22Rv1 (cell line): Measurements from ENCODE around the gene TSSC4.
A peak's percentile ranks its signal among the peaks of the same experiment; 100 is the strongest.

Experiments used
- H3K27ac ChIP-seq: fragments of 450-650 bp; 2 replicates; pipeline ENCODE4 v1.5.1; 2017
- CTCF ChIP-seq: fragments of 450-650 bp; IDR thresholded peaks from 2 replicates; pipeline ENCODE4 v1.5.1; 2017; ENCODE audit warnings: mild to moderate bottlenecking
- ZFX ChIP-seq: fragments of 450-650 bp; IDR thresholded peaks from 2 replicates; pipeline ENCODE4 v1.6.1; 2017; ENCODE audit warnings: antibody characterized with exemption, borderline replicate concordance

Gene TSSC4

GRCh38 chr11:2398664-2399355 lies 1.7 kb upstream of the TSSC4 start:
- TF ChIP-seq CTCF (no peak), ZFX (no peak)
- H3K27ac ChIP-seq = peak overlapping the region; percentile 86

GRCh38 chr11:2399488-2400068 lies 972 bp upstream of the TSSC4 start:
- peak overlapping the region; percentile 86 for H3K27ac ChIP-seq
- TF ChIP-seq CTCF (no peak), ZFX (no peak)

- H3K27ac ChIP-seq = peak overlapping the region; percentile 86
- no peak for TF ChIP-seq CTCF
- no peak for TF ChIP-seq ZFX
Measured at GRCh38 chr11:2400762-2401435, 349 bp downstream of the TSSC4 start.

- H3K27ac ChIP-seq = peak overlapping the region; percentile 86
- TF ChIP-seq ZFX (no peak), CTCF (peak; percentile 31)
Measured at GRCh38 chr11:2401436-2401984, 960 bp downstream of the TSSC4 start.

GRCh38 chr11:2402106-2402505 lies 1.6 kb downstream of the TSSC4 start:
- TF ChIP-seq ZFX = no peak
- TF ChIP-seq CTCF = no peak
- no peak overlapping the region for H3K27ac ChIP-seq

- no peak for TF ChIP-seq CTCF
- no peak for TF ChIP-seq ZFX
- H3K27ac ChIP-seq = no peak overlapping the region
Measured at GRCh38 chr11:2402890-2403645, 2.5 kb downstream of the TSSC4 start.
